Keratinocyte (primary cell): ENCODE results near the gene TMUB2. TPM values are rescaled to one million over a fixed set of nuclear protein-coding genes. Genes with fewer than 3 reads are reported as not detected.
"Not testable (repeated sequence)": the region's sequence is repeated elsewhere in the genome, so short reads cannot be mapped to it uniquely, and the experiment has no call there.

Source experiments
- DNase-seq: peaks from one replicate; pipeline ENCODE4 v3.0.0-alpha.2; 2011; ENCODE audit warnings: low read depth, missing footprints, low spot score
- FAIRE-seq: peaks from 2 replicates; lab custom pipeline; 2011; peaks lifted over from hg19 to GRCh38; lab: Jason Lieb, UNC
- H2AFZ ChIP-seq: 2 replicates; pipeline ENCODE4 v1.6.0; 2012; ENCODE audit warnings: low read length, control low read depth, inconsistent platforms; ENCODE audit not compliant: control insufficient read depth
- H3K27ac ChIP-seq: 2 replicates; pipeline ENCODE4 v1.5.1; 2011; ENCODE audit warnings: low read length; ENCODE audit not compliant: control insufficient read depth, insufficient read depth
- H3K27me3 ChIP-seq: 3 replicates; pipeline ENCODE4 v1.6.0; 2011; ENCODE audit warnings: low read length; ENCODE audit not compliant: control insufficient read depth, insufficient read depth; ENCODE audit errors: extremely low read depth
- H3K36me3 ChIP-seq, 2 experiments: 2 replicates in 1 of 2; 3 replicates in 1 of 2; pipeline ENCODE4 v1.5.1; 2011; ENCODE audit warnings: low read length in 2 of 2, mild to moderate bottlenecking in 1 of 2; ENCODE audit not compliant: control insufficient read depth in 2 of 2, insufficient read depth in 2 of 2; ENCODE audit errors: extremely low read depth in 1 of 2
- H3K4me1 ChIP-seq: 3 replicates; pipeline ENCODE4 v1.5.1; 2011; ENCODE audit warnings: low read length; ENCODE audit not compliant: control insufficient read depth, insufficient read depth; ENCODE audit errors: extremely low read depth
- H3K4me2 ChIP-seq: 3 replicates; pipeline ENCODE4 v1.6.0; 2011; ENCODE audit warnings: low read depth, low read length; ENCODE audit not compliant: control insufficient read depth, insufficient read depth; ENCODE audit errors: extremely low read depth
- H3K4me3 ChIP-seq, 3 experiments: fragments of 200-600 bp in 1 of 3; sonication (generic) in 1 of 3; 2 replicates in 2 of 3; 3 replicates in 1 of 3; pipeline ENCODE4 v1.5.1; 2011 to 2016; ENCODE audit warnings: low read length in 3 of 3, mild to moderate bottlenecking in 3 of 3, control low read depth in 2 of 3, inconsistent platforms in 1 of 3, low read depth in 1 of 3, mixed read lengths in 1 of 3, mixed run types in 1 of 3, moderate library complexity in 1 of 3; ENCODE audit not compliant: control insufficient read depth in 2 of 3, insufficient read depth in 2 of 3; ENCODE audit errors: extremely low read depth in 1 of 3
- H3K79me2 ChIP-seq: 2 replicates; pipeline ENCODE4 v1.6.0; 2012; ENCODE audit warnings: low read length; ENCODE audit not compliant: control insufficient read depth, insufficient read depth
- H3K9ac ChIP-seq: 3 replicates; pipeline ENCODE4 v1.6.0; 2011; ENCODE audit warnings: low read length; ENCODE audit not compliant: control insufficient read depth, insufficient read depth; ENCODE audit errors: extremely low read depth
- H3K9me1 ChIP-seq: 3 replicates; pipeline ENCODE4 v1.6.0; 2011; ENCODE audit warnings: low read length; ENCODE audit not compliant: control insufficient read depth, insufficient read depth; ENCODE audit errors: extremely low read depth
- H3K9me3 ChIP-seq: 2 replicates; pipeline ENCODE4 v1.5.1; 2012; ENCODE audit warnings: low read depth, low read length; ENCODE audit not compliant: control insufficient read depth
- H4K20me1 ChIP-seq: 3 replicates; pipeline ENCODE4 v1.6.0; 2011; ENCODE audit warnings: low read length; ENCODE audit not compliant: control insufficient read depth, insufficient read depth; ENCODE audit errors: extremely low read depth
- EZH2 ChIP-seq: IDR thresholded peaks from one replicate; pipeline ENCODE4 v1.6.1; 2012; ENCODE audit warnings: inconsistent platforms, mild to moderate bottlenecking, low read length, moderate library complexity
- dilution Hi-C: fragments of 300-500 bp; cut with MboI; formaldehyde crosslinking; loops from one replicate; pipeline ENCODE4 v1.7.0; 2020; ENCODE audit warnings: low sequenced_read_pairs; ENCODE audit not compliant: extremely low pct_ligation_motif_present
- polyA plus RNA-seq, 5 experiments: library from polyadenylated mRNA; depleted of rRNA in 3 of 5; stranded (reverse) in 3 of 5; stranded (forward) in 1 of 5; unstranded in 1 of 5; fragments of >200 nt; gene quantifications; 1 replicate in 1 of 5; 2 replicates in 3 of 5; 3 replicates in 1 of 5; pipeline versions ENCODE4 v1.2.1 to v1.2.3, GENCODE V29; 2011 to 2012; ENCODE audit warnings: missing spikeins in 2 of 5, low read depth in 1 of 5, low replicate concordance in 1 of 5
- TF ChIP-seq, protein P1 (sequence below), 3 experiments: IDR thresholded peaks in 1 of 3; conservative IDR thresholded peaks in 1 of 3; optimal IDR thresholded peaks in 1 of 3; 2 replicates in 2 of 3; 3 replicates in 1 of 3; pipeline versions ENCODE3 to v1.5.1; 2011; ENCODE audit warnings: low read length in 3 of 3, mild to moderate bottlenecking in 3 of 3, moderate library complexity in 2 of 3, control low read depth in 1 of 3, inconsistent platforms in 1 of 3; ENCODE audit not compliant: insufficient read depth in 2 of 3; ENCODE audit errors: extremely low read depth in 1 of 3

Gene TMUB2
- polyA plus RNA-seq, 1 donor (not counting 4 experiments of a cell fraction or from before 2014, with no cell fraction given), result 25.5 TPM

DNA sequence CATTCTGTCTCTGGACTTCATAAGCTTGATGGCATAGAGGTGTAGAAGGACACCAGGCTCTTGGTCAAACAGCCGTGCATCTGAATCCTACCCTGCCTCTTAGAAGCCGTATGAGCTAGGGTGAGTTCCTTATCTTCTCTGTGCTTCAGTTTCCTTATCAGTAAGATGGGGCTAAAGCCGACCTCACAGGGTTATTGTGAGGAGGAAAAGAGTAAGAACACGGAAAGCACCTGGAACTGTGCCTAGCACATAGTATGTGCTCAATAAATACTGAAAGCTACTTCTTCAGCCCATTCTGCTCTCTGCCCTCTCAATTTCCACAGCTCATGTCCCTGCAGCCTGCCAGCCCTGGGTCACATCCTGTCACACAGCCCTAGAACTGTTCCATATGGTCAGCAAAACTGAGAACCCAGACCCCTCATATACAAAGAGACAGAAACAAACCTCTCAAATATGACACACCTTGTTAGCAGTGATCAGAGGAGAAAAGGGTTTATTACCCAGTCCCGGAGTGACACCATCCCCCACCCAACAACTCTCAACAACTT lies 49.7 kb downstream of the TMUB2 start:
- H3K36me3 ChIP-seq, result no peaks in the 10 kb centered on the region
- FAIRE-seq (no peak), DNase-seq (no peak)
- H3K79me2 ChIP-seq, result no peaks in the 10 kb centered on the region
- H3K9me3 ChIP-seq, result no peaks in the 10 kb centered on the region
- peaks cover 18% of the 10 kb centered on the region for H3K4me1 ChIP-seq
- H3K4me2 ChIP-seq, result no peak overlapping the region
- H4K20me1 ChIP-seq, result no peaks in the 10 kb centered on the region
- no peaks in the 10 kb centered on the region for H3K9me1 ChIP-seq
- no peak overlapping the region for H3K4me3 ChIP-seq
- no peaks in the 10 kb centered on the region for H3K27me3 ChIP-seq
- no peak overlapping the region for H3K27ac ChIP-seq
- dilution Hi-C loops, result no loop called here
- TF ChIP-seq, protein P1, sequence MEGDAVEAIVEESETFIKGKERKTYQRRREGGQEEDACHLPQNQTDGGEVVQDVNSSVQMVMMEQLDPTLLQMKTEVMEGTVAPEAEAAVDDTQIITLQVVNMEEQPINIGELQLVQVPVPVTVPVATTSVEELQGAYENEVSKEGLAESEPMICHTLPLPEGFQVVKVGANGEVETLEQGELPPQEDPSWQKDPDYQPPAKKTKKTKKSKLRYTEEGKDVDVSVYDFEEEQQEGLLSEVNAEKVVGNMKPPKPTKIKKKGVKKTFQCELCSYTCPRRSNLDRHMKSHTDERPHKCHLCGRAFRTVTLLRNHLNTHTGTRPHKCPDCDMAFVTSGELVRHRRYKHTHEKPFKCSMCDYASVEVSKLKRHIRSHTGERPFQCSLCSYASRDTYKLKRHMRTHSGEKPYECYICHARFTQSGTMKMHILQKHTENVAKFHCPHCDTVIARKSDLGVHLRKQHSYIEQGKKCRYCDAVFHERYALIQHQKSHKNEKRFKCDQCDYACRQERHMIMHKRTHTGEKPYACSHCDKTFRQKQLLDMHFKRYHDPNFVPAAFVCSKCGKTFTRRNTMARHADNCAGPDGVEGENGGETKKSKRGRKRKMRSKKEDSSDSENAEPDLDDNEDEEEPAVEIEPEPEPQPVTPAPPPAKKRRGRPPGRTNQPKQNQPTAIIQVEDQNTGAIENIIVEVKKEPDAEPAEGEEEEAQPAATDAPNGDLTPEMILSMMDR (optimal IDR thresholded peaks at IDR 0.05 in 1 of 3, IDR thresholded peaks at IDR 0.05 in 1 of 3, conservative IDR thresholded peaks at IDR 0.05 in 1 of 3; ENCODE audit: extremely low read depth in 1 of 3, insufficient read depth in 2 of 3, low read length in 3 of 3), result no peak
- no peak for TF ChIP-seq EZH2
- no peak overlapping the region for H2AFZ ChIP-seq
- H3K9ac ChIP-seq, result no peak overlapping the region

- H3K36me3 ChIP-seq, H3K4me2 ChIP-seq, H3K9ac ChIP-seq, H3K27ac ChIP-seq, DNase-seq, H3K27me3 ChIP-seq, H4K20me1 ChIP-seq, H2AFZ ChIP-seq, H3K4me3 ChIP-seq, H3K9me1 ChIP-seq, H3K9me3 ChIP-seq, FAIRE-seq, dilution Hi-C loops, H3K79me2 ChIP-seq: not testable (repeated sequence)
- peaks cover 18% of the 10 kb centered on the region for H3K4me1 ChIP-seq
Observed at GRCh38 chr17:44237886-44238285, 51.1 kb downstream of the TMUB2 start.

- Histone ChIP-seq H3K9me3 (no peaks in the 10 kb centered on the region), H3K27ac (no peak overlapping the region)
- dilution Hi-C loops, result no loop called here
Observed at GRCh38 chr17:44241106-44241624, 54.4 kb downstream of the TMUB2 start.

More at GRCh38 chr17:44241106-44241624, 54.4 kb downstream of the TMUB2 start:
- Histone ChIP-seq H3K9ac (no peak overlapping the region), H3K4me3 (no peak overlapping the region), H3K4me1 (peaks cover 2% of the 10 kb centered on the region), H3K27me3 (no peaks in the 10 kb centered on the region), H3K79me2 (no peaks in the 10 kb centered on the region), H3K4me2 (no peak overlapping the region), H2AFZ (no peak overlapping the region), H4K20me1 (no peaks in the 10 kb centered on the region), H3K9me1 (no peaks in the 10 kb centered on the region), H3K36me3 (no peaks in the 10 kb centered on the region)
- DNase-seq (no peak), FAIRE-seq (no peak)
- no peak for TF ChIP-seq EZH2
- TF ChIP-seq, protein P1 (optimal IDR thresholded peaks at IDR 0.05 in 1 of 3, IDR thresholded peaks at IDR 0.05 in 1 of 3, conservative IDR thresholded peaks at IDR 0.05 in 1 of 3; ENCODE audit: extremely low read depth in 1 of 3, insufficient read depth in 2 of 3, low read length in 3 of 3), result no peak
